ENCODE results near the gene TMEM101.

TMEM101 gene

GRCh38 chr17:44004077-44004760 is 10.5 kb downstream of the TMEM101 start, which contains the start of gene NAGS:
Gene NAGS, plus strand, starts transcription at chr17:44004622. Its CDS starts 42 bp downstream, at chr17:44004664.
- Histone ChIP-seq H3K27me3 (ENCODE audit: insufficient read depth, low read depth) (peaks cover 9% of the 10 kb centered on the region), H3K9ac (no peak within 1 kb of the TSS), H2AFZ (ENCODE audit: low read depth) (no peak within 1 kb of the TSS), H3K4me3 (IDR thresholded peaks at IDR 0.05; ENCODE audit: insufficient read depth, low read depth, low read length) (no peak within 1 kb of the TSS), H3K27ac (no peak within 1 kb of the TSS), H4K20me1 (ENCODE audit: insufficient read depth) (no peaks in the 10 kb centered on the region), H3K36me3 (ENCODE audit: insufficient read depth) (no peaks in the 10 kb centered on the region), H3K4me2 (no peak within 1 kb of the TSS), H3K79me2 (ENCODE audit: insufficient read depth, low read depth) (no peaks in the 10 kb centered on the region), H3K4me1 (ENCODE audit: low read depth, poor library complexity, severe bottlenecking) (peaks cover 13% of the 10 kb centered on the region)
- no peak for TF ChIP-seq CTCF (conservative IDR thresholded peaks at IDR 0.05; ENCODE audit: low read depth, low read length)

GRCh38 chr17:44002141-44002848 is 12.5 kb downstream of the TMEM101 start:
- peaks cover 9% of the 10 kb centered on the region for H3K27me3 ChIP-seq (ENCODE audit: insufficient read depth, low read depth)
- peaks cover 4% of the 10 kb centered on the region for H3K4me1 ChIP-seq (ENCODE audit: low read depth, poor library complexity, severe bottlenecking)
- no peaks in the 10 kb centered on the region for H3K36me3 ChIP-seq (ENCODE audit: insufficient read depth)
- H3K9ac ChIP-seq = no peak overlapping the region
- H3K27ac ChIP-seq = no peak overlapping the region
- no peak overlapping the region for H3K4me2 ChIP-seq
- no peak overlapping the region for H2AFZ ChIP-seq (ENCODE audit: low read depth)
- TF ChIP-seq CTCF (conservative IDR thresholded peaks at IDR 0.05; ENCODE audit: low read depth, low read length) = no peak
- no peaks in the 10 kb centered on the region for H3K79me2 ChIP-seq (ENCODE audit: insufficient read depth, low read depth)
- no peaks in the 10 kb centered on the region for H4K20me1 ChIP-seq (ENCODE audit: insufficient read depth)
- H3K4me3 ChIP-seq (IDR thresholded peaks at IDR 0.05; ENCODE audit: insufficient read depth, low read depth, low read length) = no peak overlapping the region

- peaks cover 4% of the 10 kb centered on the region for H3K4me1 ChIP-seq (ENCODE audit: low read depth, poor library complexity, severe bottlenecking)
- no peak overlapping the region for H3K27ac ChIP-seq
- no peak overlapping the region for H3K9ac ChIP-seq
- no peaks in the 10 kb centered on the region for H3K36me3 ChIP-seq (ENCODE audit: insufficient read depth)
- H3K79me2 ChIP-seq (ENCODE audit: insufficient read depth, low read depth) = no peaks in the 10 kb centered on the region
- no peak for TF ChIP-seq CTCF (conservative IDR thresholded peaks at IDR 0.05; ENCODE audit: low read depth, low read length)
- no peak overlapping the region for H3K4me2 ChIP-seq
- H2AFZ ChIP-seq (ENCODE audit: low read depth) = no peak overlapping the region
- peaks cover 9% of the 10 kb centered on the region for H3K27me3 ChIP-seq (ENCODE audit: insufficient read depth, low read depth)
- no peaks in the 10 kb centered on the region for H4K20me1 ChIP-seq (ENCODE audit: insufficient read depth)
- no peak overlapping the region for H3K4me3 ChIP-seq (IDR thresholded peaks at IDR 0.05; ENCODE audit: insufficient read depth, low read depth, low read length)
These were observed 13.3 kb downstream of the TMEM101 start for GRCh38 chr17:44001461-44001920.

- Histone ChIP-seq H4K20me1 (ENCODE audit: insufficient read depth) (no peaks in the 10 kb centered on the region), H3K4me2 (no peak overlapping the region), H3K4me3 (IDR thresholded peaks at IDR 0.05; ENCODE audit: insufficient read depth, low read depth, low read length) (no peak overlapping the region), H3K9ac (no peak overlapping the region), H3K36me3 (ENCODE audit: insufficient read depth) (no peaks in the 10 kb centered on the region), H3K79me2 (ENCODE audit: insufficient read depth, low read depth) (no peaks in the 10 kb centered on the region), H3K4me1 (ENCODE audit: low read depth, poor library complexity, severe bottlenecking) (peaks cover 1% of the 10 kb centered on the region), H3K27ac (no peak overlapping the region), H3K27me3 (ENCODE audit: insufficient read depth, low read depth) (peaks cover 6% of the 10 kb centered on the region), H2AFZ (ENCODE audit: low read depth) (no peak overlapping the region)
- no peak for TF ChIP-seq CTCF (conservative IDR thresholded peaks at IDR 0.05; ENCODE audit: low read depth, low read length)
These were observed 13.8 kb downstream of the TMEM101 start for GRCh38 chr17:44000871-44001460.
